Kidney (tissue), 14 donors: ENCODE measurements around the gene SLC2A5. TPM values are rescaled to one million over a fixed set of nuclear protein-coding genes. Genes with fewer than 3 reads are reported as not detected.

Source experiments
- DNase-seq, 5 donors: peaks; one replicate each; pipeline ENCODE4 v3.0.0-alpha.2; 2013 to 2020
- FAIRE-seq: peaks from 2 replicates; lab custom pipeline; 2012; peaks lifted over from hg19 to GRCh38; lab: Jason Lieb, UNC
- H3K27ac ChIP-seq, 2 donors: one replicate each; pipeline ENCODE4 v1.7.0; 2013; ENCODE audit warnings: low read depth in 2 of 2, low read length in 2 of 2, inconsistent platforms in 1 of 2
- H3K27me3 ChIP-seq: one replicate; pipeline ENCODE4 v1.7.1; 2013; ENCODE audit warnings: low read length, inconsistent platforms; ENCODE audit not compliant: control insufficient read depth, insufficient read depth
- H3K36me3 ChIP-seq, 3 donors: one replicate each; pipeline versions ENCODE4 v1.7.0 to v1.7.1; 2013; ENCODE audit warnings: low read length in 3 of 3, control low read depth in 1 of 3, inconsistent platforms in 1 of 3; ENCODE audit not compliant: insufficient read depth in 3 of 3, control insufficient read depth in 2 of 3
- H3K4me1 ChIP-seq, 3 donors: one replicate each; pipeline versions ENCODE4 v1.7.0 to v1.7.1; 2013; ENCODE audit warnings: low read length in 3 of 3, inconsistent platforms in 1 of 3, low read depth in 1 of 3; ENCODE audit not compliant: control insufficient read depth in 2 of 3, insufficient read depth in 2 of 3
- H3K4me3 ChIP-seq, 3 donors: one replicate each; pipeline versions ENCODE4 v1.7.0 to v1.8.1; 2013; ENCODE audit warnings: low read length in 3 of 3, control low read depth in 1 of 3, inconsistent platforms in 1 of 3
- H3K9ac ChIP-seq, 3 donors: one replicate each; pipeline versions ENCODE4 v1.7.0 to v1.7.1; 2013; ENCODE audit warnings: low read length in 3 of 3, control low read depth in 1 of 3, inconsistent platforms in 1 of 3
- H3K9me3 ChIP-seq, 3 donors: one replicate each; pipeline versions ENCODE4 v1.7.0 to v1.7.1; 2013; ENCODE audit warnings: low read length in 3 of 3, control low read depth in 1 of 3, inconsistent platforms in 1 of 3; ENCODE audit not compliant: control insufficient read depth in 2 of 3, insufficient read depth in 1 of 3
- intact Hi-C: fragments of 100-400 bp; cut with DNase I; formaldehyde crosslinking; loops from one replicate; pipeline ENCODE4 v1.11.1; 2022
- polyA plus RNA-seq: library from polyadenylated mRNA; stranded (reverse); fragments of 350-450 nt; fragmentation: Illumina TruSeq; extraction: RNeasy Lipid Tissue Mini Kit (QIAGEN cat#74804); gene quantifications from one replicate; pipeline ENCODE4 v1.2.3, GENCODE V29; 2014; ENCODE audit warnings: low read depth, low replicate concordance; ENCODE audit not compliant: insufficient read depth
- total RNA-seq: library from RNA; stranded (reverse); fragmentation: NEBNext Ultra II Directional; extraction: Animal tissue kit (Norgen Biotek cat#: 25700); gene quantifications from one replicate; pipeline ENCODE4 v1.2.1, GENCODE V29; 2021
- TF ChIP-seq, protein P1 (sequence below): IDR thresholded peaks from 3 replicates; pipeline ENCODE4 v1.5.1; 2012; ENCODE audit warnings: mild to moderate bottlenecking, moderate library complexity, borderline replicate concordance; ENCODE audit not compliant: insufficient read depth; ENCODE audit errors: extremely low read depth
- donor health status: control.
- donor health status: control.
- donor health status: control.
- donor health status: control.
- donor health status: control.
- donor health status: DM: yes; HTN: yes; CAD: no.
- donor health status: Normal renal cell carcinoma (clear cell type).

Gene SLC2A5
- total and polyA plus RNA-seq, 2 donors from 2014 or later: 6.4 to 9.0 TPM

- no peaks in the 10 kb centered on the region for H3K36me3 ChIP-seq
- intact Hi-C loops: loop anchor here (10.0 kb wide), 1 partner anchor 68 kb away; no protein-coding TSS in a partner anchor
- TF ChIP-seq, protein P1, sequence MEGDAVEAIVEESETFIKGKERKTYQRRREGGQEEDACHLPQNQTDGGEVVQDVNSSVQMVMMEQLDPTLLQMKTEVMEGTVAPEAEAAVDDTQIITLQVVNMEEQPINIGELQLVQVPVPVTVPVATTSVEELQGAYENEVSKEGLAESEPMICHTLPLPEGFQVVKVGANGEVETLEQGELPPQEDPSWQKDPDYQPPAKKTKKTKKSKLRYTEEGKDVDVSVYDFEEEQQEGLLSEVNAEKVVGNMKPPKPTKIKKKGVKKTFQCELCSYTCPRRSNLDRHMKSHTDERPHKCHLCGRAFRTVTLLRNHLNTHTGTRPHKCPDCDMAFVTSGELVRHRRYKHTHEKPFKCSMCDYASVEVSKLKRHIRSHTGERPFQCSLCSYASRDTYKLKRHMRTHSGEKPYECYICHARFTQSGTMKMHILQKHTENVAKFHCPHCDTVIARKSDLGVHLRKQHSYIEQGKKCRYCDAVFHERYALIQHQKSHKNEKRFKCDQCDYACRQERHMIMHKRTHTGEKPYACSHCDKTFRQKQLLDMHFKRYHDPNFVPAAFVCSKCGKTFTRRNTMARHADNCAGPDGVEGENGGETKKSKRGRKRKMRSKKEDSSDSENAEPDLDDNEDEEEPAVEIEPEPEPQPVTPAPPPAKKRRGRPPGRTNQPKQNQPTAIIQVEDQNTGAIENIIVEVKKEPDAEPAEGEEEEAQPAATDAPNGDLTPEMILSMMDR: no peak
- no peaks in the 10 kb centered on the region for H3K9me3 ChIP-seq
- H3K27me3 ChIP-seq: no peaks in the 10 kb centered on the region
- H3K4me3 ChIP-seq: no peak overlapping the region
- H3K27ac ChIP-seq: no peak overlapping the region
- no peak for FAIRE-seq
- peak in 1 of 5 donors; percentile 7 for DNase-seq
- no peak overlapping the region for H3K9ac ChIP-seq
- no peaks in the 10 kb centered on the region for H3K4me1 ChIP-seq
Measured at GRCh38 chr1:8992936-8993687, 76.3 kb downstream of the SLC2A5 start.

GRCh38 chr1:8989821-8990220 lies 79.6 kb downstream of the SLC2A5 start:
- no peak for FAIRE-seq
- H3K9me3 ChIP-seq: no peaks in the 10 kb centered on the region
- TF ChIP-seq, protein P1: no peak
- no peaks in the 10 kb centered on the region for H3K27me3 ChIP-seq
- no peaks in the 10 kb centered on the region for H3K4me1 ChIP-seq
- DNase-seq: peak in 1 of 5 donors; percentile 48
- no peak overlapping the region for H3K9ac ChIP-seq
- no peak overlapping the region for H3K27ac ChIP-seq
- H3K4me3 ChIP-seq: no peak overlapping the region
- H3K36me3 ChIP-seq: no peaks in the 10 kb centered on the region
- intact Hi-C loops: loop anchor here (10.0 kb wide), 1 partner anchor 65 kb away; no protein-coding TSS in a partner anchor

- Histone ChIP-seq H3K4me1 (no peaks in the 10 kb centered on the region), H3K36me3 (no peaks in the 10 kb centered on the region), H3K9ac (no peak overlapping the region), H3K27me3 (no peaks in the 10 kb centered on the region), H3K27ac (no peak overlapping the region), H3K4me3 (no peak overlapping the region), H3K9me3 (no peaks in the 10 kb centered on the region)
- no peak for FAIRE-seq
- intact Hi-C loops: no loop called here
- TF ChIP-seq, protein P1: no peak
- peak in 1 of 5 donors; percentile 37 for DNase-seq
Measured at GRCh38 chr1:8989061-8989460, 80.4 kb downstream of the SLC2A5 start.
